ENCODE measurements around the gene ADAM22. TPM values are rescaled to one million over a fixed set of nuclear protein-coding genes. Genes with fewer than 3 reads are reported as not detected.

Gene ADAM22
- total and polyA plus RNA-seq, 2 of the 4 experiments (the other 2 are of a cell fraction) = 0.03 to 0.18 TPM

Other genes starting within 250 kb of the ADAM22 start
- gene SLC25A40, start 57.9 kb upstream of the ADAM22 start, total RNA-seq (2012; rRNA removed) = 4.7 and 8.6 TPM in 2 replicates
- 4.6 and 6.1 TPM in 2 replicates for gene SLC25A40, start 57.9 kb upstream of the ADAM22 start, polyA plus RNA-seq (2012; rRNA removed)
- 7.2 and 20.3 TPM in 2 replicates for gene DBF4, start 57.8 kb upstream of the ADAM22 start, total RNA-seq (2012; rRNA removed)
- 6.3 and 6.4 TPM in 2 replicates for gene DBF4, start 57.8 kb upstream of the ADAM22 start, polyA plus RNA-seq (2012; rRNA removed)

Data from IMR-90 (cell line).